AG04450 (cell line): ENCODE data around the gene ZNF512B. TPM values are rescaled to one million over a fixed set of nuclear protein-coding genes. Genes with fewer than 3 reads are reported as not detected.

ENCODE experiments used
- CTCF ChIA-PET: fragments of 300-600, 350-600 bp; formaldehyde crosslinking; extraction: SDS; loops from one replicate; lab custom pipeline; 2022; ENCODE audit warnings: antibody characterized with exemption, inconsistent platforms; lab: Charles Lee
- POLR2A ChIA-PET: fragments of 350-600 bp; formaldehyde crosslinking; extraction: SDS; loops from one replicate; lab custom pipeline; 2021; ENCODE audit warnings: antibody characterized with exemption, inconsistent platforms; lab: Yijun Ruan, JAX
- DNase-seq: peaks from one replicate; pipeline ENCODE4 v3.0.0-alpha.2; 2011; ENCODE audit warnings: low read depth, low spot score
- H3K27ac ChIP-seq: one replicate; pipeline ENCODE4 v1.5.1; 2012; ENCODE audit warnings: low read depth, low read length, control low read depth
- H3K27me3 ChIP-seq: one replicate; pipeline ENCODE4 v1.6.0; 2012; ENCODE audit warnings: low read length; ENCODE audit not compliant: control insufficient read depth, insufficient read depth
- H3K4me3 ChIP-seq: 2 replicates; pipeline ENCODE4 v1.5.1; 2011; ENCODE audit warnings: mild to moderate bottlenecking, low read depth, low read length, control low read depth
- H3K9me3 ChIP-seq: 2 replicates; pipeline ENCODE4 v1.5.1; 2012; ENCODE audit warnings: low read length; ENCODE audit not compliant: control insufficient read depth, insufficient read depth
- polyA plus RNA-seq: library from polyadenylated mRNA; depleted of rRNA; stranded (reverse); fragments of >200 nt; gene quantifications from 2 replicates; pipeline ENCODE4 v1.2.3, GENCODE V29; 2011
- TF ChIP-seq, protein P1 (sequence below): IDR thresholded peaks from 2 replicates; pipeline ENCODE4 v1.5.1; 2011; ENCODE audit warnings: low read depth, low read length, control low read depth, inconsistent platforms

Gene ZNF512B
- polyA plus RNA-seq, 1 experiment: 4.0 TPM

DNA sequence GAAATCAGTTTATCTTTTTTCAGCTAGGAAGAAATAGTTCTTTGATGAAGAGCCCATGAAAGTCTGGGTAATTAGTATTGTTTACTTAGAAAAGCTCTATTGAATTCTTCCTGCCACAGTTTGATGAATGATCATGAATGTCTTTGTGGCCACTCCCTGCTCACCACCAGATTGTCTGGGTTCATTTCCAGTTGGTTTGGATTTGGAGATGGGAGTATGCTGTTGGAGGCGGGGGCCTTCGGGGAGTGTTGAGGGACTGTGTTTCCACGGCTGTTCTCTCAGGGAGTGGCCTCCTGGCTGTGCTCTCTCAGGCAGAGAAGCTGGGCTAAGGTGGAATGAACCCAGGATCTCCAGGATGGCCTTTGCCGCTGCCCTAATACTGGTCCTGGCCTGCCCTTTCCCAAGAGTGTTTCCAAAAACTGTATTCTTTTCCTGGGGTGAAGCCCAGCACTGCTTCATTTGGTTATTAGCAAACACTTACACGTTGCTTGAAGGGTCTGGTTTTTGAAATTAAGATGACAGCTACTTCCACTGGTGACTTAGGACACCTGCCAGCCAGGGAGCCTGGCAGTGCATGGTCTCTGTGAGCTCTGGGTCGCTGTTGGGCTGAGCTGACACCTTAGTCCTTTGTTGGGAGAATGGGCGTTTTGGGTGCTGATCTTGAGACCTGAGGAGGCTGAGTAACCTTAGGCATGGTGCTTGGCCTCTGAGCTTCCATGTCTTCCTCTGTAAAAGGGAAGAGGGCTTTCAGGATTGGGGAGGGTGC is 34.4 kb upstream of the ZNF512B start:
- TF ChIP-seq, protein P1, sequence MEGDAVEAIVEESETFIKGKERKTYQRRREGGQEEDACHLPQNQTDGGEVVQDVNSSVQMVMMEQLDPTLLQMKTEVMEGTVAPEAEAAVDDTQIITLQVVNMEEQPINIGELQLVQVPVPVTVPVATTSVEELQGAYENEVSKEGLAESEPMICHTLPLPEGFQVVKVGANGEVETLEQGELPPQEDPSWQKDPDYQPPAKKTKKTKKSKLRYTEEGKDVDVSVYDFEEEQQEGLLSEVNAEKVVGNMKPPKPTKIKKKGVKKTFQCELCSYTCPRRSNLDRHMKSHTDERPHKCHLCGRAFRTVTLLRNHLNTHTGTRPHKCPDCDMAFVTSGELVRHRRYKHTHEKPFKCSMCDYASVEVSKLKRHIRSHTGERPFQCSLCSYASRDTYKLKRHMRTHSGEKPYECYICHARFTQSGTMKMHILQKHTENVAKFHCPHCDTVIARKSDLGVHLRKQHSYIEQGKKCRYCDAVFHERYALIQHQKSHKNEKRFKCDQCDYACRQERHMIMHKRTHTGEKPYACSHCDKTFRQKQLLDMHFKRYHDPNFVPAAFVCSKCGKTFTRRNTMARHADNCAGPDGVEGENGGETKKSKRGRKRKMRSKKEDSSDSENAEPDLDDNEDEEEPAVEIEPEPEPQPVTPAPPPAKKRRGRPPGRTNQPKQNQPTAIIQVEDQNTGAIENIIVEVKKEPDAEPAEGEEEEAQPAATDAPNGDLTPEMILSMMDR: no peak
- ChIA-PET POLR2A (no interaction called here), CTCF (interaction anchor here (1.6 kb wide), 1 partner anchor 24 kb away, joined by 3 read pairs; no protein-coding TSS in a partner anchor)
- H3K9me3 ChIP-seq: peaks cover 10% of the 10 kb centered on the region
- H3K4me3 ChIP-seq: no peak overlapping the region
- H3K27ac ChIP-seq: no peak overlapping the region
- no peak for DNase-seq
- H3K27me3 ChIP-seq: no peaks in the 10 kb centered on the region

DNA sequence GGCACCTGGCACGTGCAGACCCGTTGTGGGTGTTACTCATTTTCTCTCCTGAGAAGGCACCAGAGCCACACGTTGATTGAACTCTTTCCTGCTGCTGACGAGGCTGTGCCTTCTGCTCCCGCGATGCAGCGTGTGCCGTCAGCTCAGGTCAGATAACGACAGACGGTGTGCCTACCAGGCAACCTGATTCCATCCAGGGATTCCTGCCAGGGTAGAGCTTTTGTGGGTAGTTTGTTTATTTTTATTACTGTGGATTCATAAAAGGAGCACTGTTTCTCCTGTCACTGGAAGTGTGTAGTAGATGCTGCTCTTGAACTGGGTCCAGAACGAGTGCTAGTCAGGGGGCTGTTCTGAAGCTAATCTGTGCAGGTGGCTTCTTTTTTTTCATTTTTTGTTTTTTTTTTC is 31.9 kb upstream of the ZNF512B start:
- Histone ChIP-seq H3K4me3 (no peak overlapping the region), H3K27me3 (no peaks in the 10 kb centered on the region), H3K27ac (no peak overlapping the region), H3K9me3 (no peaks in the 10 kb centered on the region)
- ChIA-PET CTCF (no interaction called here), POLR2A (no interaction called here)
- TF ChIP-seq, protein P1: no peak
- DNase-seq: no peak

DNA sequence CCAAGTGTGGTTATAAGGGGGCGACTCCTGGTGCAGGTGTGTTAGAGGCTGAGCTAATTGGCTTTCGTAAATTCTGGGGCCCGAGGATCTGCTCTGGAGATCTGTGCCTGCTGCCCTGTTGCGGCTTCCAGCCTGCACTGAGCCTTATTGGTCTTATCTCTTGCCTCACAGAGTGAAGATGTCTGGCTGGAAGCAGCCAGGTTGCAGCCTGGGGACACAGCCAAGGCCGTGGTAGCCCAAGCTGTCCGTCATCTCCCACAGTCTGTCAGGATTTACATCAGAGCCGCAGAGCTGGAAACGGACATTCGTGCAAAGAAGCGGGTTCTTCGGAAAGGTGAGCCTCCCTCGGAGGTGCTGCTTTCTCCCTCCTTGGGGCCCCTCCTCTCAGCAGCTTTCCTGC is 31.2 kb upstream of the ZNF512B start:
- H3K27me3 ChIP-seq: no peaks in the 10 kb centered on the region
- no peak overlapping the region for H3K27ac ChIP-seq
- POLR2A ChIA-PET: no interaction called here
- TF ChIP-seq, protein P1: no peak
- no peak overlapping the region for H3K4me3 ChIP-seq
- DNase-seq: no peak
- CTCF ChIA-PET: no interaction called here
- H3K9me3 ChIP-seq: no peaks in the 10 kb centered on the region

DNA sequence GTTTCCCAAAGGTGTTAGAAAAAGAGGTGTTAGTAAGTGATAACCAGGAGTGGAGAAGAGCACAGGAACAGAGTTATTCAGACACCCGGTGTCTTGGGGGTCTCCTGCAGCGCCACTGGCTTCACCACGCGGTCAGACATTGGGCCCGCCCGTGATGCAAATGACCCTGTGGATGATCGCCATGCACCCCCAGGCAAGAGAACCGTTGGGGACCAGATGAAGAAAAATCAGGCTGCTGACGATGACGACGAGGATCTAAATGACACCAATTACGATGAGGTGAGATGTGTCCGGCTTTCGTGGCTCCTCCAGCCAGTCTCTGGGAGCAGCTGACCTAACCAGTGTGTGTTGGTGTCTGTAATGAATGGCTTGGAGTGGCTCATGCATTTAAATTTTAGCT is 13.2 kb upstream of the ZNF512B start:
- no peak for DNase-seq

More for the DNA sequence above, 13.2 kb upstream of the ZNF512B start:
- Histone ChIP-seq H3K27me3 (no peaks in the 10 kb centered on the region), H3K9me3 (no peaks in the 10 kb centered on the region; the same call in 1 of the 2 replicates), H3K4me3 (no peak overlapping the region), H3K27ac (no peak overlapping the region)
- POLR2A ChIA-PET: no interaction called here
- CTCF ChIA-PET: interaction anchor here (0.9 to 3.9 kb wide), 2 partner anchors 9 to 446 kb away, joined by 3 to 10 read pairs; partner anchors contain the start of gene PTK6
- TF ChIP-seq, protein P1: no peak
